ENCODE results near the gene RBBP5.

The RBBP5 gene

DNA sequence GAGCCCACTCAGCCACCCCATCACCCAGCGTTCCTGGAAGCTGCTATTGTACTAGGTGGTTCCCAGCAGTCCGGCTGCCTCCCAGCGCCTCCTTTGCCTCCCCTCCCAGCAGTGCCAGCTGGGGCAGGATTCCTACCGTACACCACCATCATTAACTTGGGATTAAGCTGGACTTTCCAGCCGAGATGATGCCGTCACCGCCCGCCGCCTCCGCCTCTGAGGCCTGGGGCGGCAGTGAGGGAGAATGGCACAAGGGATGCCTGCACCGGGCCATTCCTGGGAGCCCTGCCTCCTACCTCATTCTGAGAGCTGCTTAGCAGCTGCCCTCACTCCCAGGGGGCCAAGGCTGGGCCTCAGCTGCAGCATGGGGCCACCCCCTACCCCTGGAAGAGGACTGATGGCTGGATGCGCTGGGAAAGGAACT lies 65.6 kb downstream of the RBBP5 start:
- FAIRE-seq = no peak

DNA sequence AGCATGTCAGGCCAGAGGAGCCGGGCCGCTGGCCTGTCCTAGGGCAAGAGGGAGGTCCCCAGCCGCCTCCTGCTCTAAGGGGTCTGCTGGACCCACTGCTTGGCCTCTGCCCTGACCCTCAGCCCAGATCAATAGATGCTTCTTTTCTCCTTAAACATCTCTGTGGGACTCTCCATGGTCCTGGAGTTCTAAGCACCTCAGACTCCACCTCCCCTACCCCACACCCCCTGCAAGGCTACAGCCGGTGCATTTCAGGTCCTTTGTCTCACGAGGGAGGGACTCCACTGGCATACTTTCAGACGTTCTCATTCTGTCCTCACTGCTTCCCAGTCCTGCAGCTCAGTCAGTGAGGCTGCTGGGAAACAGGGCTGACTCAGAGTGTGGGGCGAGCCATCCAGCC lies 67.8 kb downstream of the RBBP5 start:
- FAIRE-seq = no peak

DNA sequence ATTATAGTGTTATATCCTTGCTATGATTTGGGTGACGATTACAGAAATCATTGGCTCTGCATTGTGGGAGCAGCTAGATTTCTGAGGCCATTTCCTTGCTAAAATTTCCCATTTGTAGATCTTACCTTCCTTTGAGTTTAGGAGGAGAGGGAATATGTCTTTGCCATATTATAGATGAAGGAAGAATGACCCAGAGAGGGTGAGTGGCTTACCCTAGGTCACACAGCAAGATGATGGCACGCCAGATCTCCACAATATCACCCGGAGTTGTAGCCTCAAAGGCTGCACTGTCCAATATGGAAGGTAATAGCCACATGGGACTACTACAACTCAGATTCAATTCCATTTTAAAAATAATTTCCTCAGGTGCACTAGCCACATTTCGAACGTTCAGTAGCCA lies 68.5 kb downstream of the RBBP5 start:
- no peak for FAIRE-seq

DNA sequence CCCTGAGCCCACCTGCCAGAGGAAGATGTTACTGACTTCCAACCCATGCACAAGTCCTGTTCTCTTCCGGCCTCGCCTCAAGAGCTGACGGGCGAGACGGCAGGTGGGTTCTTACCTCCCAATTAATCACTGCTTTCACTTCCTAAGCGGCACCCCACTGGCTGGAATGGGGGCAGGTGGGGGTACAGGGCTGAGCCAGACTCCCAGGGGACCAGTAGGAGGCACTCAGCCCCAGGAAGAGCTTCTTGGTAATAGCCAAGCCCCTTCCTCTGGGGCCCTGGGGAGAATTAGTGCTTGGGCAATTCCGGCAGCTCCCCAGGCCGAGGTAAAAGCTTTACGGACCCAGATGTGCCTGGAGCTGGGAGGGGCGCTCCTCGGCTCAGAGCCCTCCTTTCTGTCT lies 69.1 kb downstream of the RBBP5 start:
- FAIRE-seq = no peak

DNA sequence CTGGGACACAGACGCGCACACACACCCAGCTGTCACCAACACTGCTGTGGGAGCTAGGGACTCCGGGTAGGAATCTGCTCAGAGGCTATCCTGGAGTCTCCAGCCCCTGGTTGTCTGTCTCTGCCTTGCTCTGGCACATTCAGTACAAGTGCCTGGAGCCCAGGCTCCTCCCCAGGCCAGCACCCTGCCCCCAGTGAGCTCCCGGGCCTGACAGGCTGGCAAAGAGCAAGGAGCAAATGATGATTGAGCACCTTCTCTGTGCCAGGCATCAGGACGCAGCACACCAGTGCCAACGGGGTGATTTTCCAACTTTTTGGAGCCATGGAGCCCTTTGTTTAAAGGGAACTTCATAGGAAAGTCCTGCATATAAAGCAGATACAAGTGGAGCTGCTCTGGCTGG lies 72.3 kb downstream of the RBBP5 start:
- no peak for FAIRE-seq

DNA sequence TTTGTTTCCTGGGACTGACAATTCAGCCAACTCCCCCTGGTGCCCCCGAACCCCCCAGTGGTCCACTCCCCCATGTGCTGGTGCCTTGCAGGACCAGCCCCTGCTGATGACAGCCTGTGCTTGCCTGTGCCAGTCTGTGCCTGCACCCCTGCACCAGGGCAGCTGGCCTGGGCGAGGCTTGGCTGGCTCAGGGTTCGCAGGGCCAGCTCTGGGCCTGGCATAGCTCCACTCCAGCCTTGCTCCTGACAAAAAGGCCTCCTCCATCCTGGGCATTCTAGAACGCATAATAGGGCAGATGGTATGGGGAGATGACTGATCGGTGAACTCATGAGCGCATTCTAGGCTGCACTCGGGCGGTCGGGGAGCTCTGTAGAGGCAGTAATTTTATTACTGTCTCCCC lies 73.4 kb downstream of the RBBP5 start:
- FAIRE-seq = no peak

DNA sequence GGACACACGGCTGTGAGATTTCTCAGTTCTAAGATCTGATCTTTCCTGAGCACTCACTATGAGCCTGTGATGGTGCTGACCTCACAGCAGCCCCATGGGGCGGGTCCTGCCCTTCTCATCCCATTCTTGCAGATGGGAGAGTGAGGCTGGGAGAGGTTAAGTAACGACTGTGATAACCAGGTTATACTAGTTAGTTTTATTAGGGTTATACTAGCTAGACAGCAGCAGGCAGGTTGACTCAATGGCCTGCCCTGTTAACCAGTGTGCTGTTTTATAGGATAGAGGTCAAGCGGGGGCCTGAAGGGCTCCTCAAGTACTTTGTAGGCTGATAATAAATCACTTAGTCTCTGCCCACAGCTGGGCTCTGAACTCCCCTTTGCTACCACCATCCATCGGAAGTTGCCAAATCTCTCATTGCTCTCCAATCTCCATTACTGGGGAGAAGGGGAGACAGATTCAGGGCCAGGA lies 74.0 kb downstream of the RBBP5 start:
- no peak for FAIRE-seq

DNA sequence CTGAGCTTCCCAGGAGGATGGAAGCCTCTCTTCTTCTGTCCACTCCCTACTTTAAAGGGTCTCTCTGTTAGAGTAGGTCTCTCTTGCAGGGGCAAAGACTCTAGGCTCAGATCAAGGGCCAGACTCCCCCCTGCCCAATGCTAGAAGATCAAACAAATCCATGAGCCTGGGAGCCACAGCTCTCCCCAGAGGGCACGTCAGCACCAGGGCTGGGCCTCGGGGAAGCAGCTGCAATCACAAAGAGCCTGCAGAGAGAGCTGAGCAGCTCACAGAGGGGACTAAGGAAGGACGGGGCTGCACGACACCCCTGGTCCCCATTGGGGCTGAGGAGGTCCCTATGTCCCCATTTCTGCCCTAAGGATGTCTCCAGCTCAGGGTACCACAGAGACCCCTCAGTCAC lies 74.9 kb downstream of the RBBP5 start:
- no peak for FAIRE-seq

DNA sequence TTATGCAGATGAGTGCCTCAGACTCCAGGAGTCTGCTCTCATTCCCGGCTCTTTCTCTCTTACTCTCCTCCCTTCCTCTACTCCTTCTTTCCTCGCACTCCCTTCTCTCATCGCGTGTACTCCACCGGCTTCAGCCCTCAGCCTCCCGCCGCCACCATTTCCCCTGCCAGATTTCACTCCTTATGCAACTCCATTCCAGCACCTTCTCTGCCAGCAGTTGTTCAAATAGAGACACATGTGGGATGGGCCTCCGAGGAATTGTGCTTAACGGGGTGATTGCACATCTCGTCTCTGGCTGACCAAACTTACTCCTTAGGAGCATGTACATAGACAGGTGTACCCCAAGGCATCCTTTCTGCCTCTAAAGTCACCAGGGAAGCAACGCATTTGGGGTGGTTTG lies 76.6 kb downstream of the RBBP5 start:
- FAIRE-seq = no peak

DNA sequence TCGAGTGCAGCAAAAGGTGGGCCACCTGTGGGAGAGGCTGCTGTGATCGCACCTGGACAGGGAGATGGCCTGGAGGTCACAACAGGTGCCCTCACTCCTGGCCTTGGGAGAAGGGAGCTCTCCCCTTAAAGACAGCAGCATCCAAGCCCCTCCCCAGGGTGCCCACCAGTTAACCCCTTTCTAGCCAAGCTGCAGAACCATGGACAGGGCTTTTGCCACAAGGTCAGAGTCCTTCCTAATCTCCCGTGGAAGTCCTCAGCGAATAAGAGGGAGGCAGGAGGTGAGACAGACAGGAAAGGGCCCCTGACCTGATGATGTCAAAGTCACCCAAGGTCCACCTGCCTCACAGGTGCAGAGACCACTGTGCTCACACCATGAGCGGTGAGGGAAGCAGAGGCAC lies 77.0 kb downstream of the RBBP5 start:
- no peak for FAIRE-seq

DNA sequence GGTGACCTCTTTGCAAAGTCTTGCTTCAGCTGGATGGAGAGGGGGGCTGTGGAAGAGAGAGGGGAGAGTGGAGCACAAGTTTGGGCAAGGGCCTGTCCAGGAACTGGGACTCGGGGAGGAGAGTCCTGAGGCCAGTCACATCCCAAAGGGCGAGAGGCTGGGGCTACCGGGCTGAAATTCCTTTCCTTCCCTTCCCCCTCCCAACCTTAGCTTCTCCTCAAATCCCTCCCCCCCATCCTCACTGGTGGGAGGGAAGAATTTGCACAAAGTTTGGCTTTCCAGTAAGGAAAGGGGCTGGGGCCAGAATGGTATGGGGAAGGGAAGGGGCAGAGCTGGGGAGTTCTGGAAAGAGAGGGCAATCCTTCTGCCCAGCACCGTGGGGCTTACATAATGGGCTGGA lies 77.9 kb downstream of the RBBP5 start:
- no peak for FAIRE-seq

DNA sequence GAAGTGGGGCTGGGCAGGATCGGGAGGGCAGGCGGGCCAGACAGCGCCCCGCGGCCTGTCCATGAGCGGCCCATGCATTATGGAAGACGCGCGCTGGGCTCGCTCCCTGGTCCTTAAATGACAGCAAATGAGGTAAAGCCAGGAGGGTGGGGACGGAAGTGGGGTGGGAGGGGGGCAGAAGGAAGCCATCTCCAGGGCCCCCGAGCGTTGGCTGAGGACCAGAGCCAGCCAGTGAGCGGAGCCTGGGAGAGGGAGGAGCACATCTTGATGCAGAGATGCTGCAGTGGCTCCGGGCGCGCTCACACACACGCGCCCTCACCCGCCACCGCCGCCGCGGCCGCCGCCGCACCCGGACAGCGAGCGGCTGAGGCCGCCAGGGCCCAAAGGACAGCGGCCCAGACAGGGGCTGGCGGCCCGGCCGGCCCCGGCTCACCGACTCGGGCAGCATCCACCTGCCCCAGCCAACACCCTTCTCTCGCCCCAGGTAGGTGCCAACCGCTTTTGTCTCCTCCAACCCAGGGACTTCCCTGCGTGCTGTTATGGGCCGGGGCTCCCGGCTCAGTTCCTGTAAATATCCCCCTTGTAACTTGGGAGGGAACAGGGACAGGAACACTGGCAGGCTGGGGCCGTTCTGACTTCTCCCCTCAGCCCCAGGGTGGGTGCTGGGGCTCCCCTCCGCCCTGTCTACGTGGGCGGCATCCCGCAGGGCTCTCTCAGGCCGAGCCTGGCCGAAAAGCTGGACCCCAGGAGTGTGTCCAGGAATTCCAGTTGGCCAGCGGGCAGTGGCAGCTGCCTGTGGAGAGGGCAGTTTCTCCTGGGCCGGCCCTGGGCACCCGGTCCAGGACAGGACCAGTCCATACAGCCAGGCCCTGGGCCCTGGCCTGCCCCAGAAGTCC lies 78.6 kb downstream of the RBBP5 start, which contains the start of gene CNTN2:
TSS of gene CNTN2 (plus strand) at position 302 of the 896 bp plus-strand sequence. CDS start 9,974 bp downstream, outside the sequence.
- FAIRE-seq = no peak

DNA sequence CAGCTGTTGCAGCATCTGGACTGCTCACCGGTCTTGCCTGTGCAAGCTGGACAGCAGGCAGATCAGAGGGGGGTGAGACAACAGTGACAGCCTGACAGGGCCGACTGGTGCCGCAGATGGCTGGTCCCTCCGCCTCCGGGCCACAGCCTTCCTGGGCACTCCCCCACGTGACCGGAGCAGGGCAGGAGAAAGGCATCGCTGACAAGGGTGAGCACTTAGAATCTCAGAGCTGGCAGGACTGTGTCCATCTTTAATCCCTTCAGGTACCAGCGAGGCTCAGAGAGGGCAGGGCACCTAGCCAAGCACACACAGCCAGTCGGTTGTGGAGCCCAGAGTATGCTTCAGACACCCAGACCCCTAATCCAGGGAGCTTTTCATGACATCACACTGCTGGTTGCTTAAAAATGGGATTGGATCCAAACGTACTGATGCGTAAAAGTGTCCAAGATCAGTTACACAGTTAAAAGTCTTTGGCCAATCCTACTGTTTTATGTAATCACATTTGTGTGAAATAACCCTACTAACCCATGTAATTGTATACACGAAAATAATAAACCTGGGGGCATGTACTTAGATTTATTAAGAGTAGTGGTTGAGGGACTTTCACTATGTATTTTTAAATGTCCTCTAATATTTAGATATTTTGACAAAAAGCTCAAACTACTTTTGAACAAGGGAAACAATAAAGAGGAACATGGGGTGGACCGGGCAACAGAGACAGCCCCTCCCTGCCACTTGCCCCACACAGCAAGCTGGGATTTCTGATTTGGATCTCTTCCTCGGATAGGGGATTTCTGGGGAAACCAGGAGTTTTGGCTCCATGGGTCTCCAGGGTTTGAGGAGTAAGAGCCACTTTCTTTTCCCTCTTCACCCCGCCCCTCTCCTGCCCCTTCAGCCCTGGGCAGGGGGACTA lies 79.5 kb downstream of the RBBP5 start:
- FAIRE-seq = no peak

DNA sequence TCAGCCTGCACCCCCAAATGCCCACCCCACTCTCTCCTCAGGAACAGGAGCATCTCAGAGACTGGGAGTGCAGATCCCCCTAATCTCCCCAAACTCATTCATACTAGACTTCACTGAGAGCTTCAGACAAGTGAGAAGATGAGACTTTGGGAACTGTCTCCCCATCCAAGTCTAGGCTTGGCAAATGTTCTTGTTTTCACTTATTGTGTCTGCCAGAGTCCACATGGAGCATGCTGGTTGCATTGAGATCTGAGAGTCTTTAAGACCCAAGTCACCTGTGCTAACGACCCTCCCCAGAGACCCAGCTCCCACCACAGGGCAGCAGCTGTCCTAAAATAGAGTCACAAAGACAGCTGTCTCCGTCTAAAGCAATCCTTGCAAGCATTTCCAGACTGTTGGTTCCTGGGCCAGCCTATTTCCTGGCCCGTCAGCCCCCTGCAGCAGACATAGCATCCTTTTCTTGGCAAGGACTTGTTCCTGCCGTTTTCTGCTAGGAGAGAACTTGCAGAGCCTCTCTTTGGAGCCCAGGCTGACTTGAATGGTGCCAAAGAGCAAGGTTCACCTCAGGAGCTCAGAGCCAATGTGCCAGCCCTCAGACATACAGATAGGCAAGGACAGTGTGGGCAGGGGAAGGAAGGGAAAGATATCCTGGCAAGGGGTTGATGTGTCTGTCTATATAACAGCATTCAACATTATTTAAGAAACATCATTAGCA lies 80.6 kb downstream of the RBBP5 start:
- FAIRE-seq = no peak

DNA sequence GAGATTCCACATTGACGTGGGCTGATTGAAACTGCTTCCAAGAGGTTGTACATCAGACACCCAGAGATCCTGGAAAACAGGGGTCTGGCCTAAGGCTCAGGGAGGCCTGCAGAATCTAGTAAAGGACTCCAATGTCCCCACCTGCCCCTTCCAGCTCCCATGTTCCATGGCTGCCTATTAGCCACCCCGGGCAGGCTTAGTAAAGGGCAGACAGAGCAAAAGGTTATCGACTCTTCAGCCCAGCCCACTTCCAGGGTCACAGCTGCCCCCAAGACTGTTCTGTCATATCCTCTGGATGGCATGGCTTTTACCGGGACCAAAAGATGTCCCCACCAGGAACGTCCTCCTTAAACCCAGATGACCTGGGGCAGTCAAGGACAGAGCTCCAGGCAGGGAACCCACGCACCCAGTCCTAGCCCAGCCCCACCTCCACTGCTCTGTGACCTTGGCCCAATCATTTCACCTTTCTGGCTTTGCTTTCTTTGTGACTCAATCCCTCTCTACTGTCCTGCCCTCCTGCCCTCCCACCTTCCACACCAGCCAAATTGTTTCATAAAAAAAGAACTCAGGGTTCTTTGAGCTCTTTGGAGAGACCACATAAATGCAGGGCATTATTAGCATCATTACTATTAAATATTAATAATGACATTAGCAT lies 83.5 kb downstream of the RBBP5 start:
- no peak for FAIRE-seq

DNA sequence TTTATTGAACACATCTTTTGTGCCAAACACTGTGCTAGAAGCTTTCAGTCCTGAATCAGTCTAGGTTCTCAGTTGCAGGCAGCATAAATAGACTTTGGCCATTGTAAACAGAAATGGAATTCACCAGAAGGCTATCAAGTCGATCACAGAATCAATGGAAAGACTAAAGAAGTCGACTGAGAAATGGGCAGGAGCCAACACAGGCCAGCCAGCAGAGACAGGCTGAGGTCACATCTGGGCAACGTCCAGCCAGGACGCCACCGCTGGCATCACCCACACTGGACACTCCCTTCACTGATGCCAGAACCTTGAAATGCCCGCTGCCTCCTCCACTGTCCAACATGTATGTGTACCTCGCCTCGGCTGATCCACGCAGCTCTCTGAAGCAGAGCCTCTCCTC lies 84.2 kb downstream of the RBBP5 start:
- FAIRE-seq = no peak
